ENCODE data around the gene IGFBP6. TPM values are rescaled to one million over a fixed set of nuclear protein-coding genes. Genes with fewer than 3 reads are reported as not detected.
A peak's percentile ranks its signal among the peaks of the same experiment; 100 is the strongest.

The IGFBP6 gene
- total and polyA plus RNA-seq, 8 donors, result 22.6 to 388 (median 82.8) TPM

GRCh38 chr12:53060721-53061276, 36.7 kb upstream of the IGFBP6 start:
- TF ChIP-seq EP300 (IDR thresholded peaks at IDR 0.05) (no peak), CTCF (IDR thresholded peaks at IDR 0.05) (no peak), POLR2AphosphoS5 (IDR thresholded peaks at IDR 0.05) (no peak), POLR2A (IDR thresholded peaks at IDR 0.05) (no peak)
- DNase-seq, result peak; percentile 56 to 64
- no peaks in the 10 kb centered on the region for H3K9me3 ChIP-seq
- peak overlapping the region; percentile 33 to 70 (median 62) for H3K27ac ChIP-seq
- peaks cover 38 to 78% (median 56%) of the 10 kb centered on the region in 4 donors for H3K4me1 ChIP-seq
- H3K27me3 ChIP-seq, result no peaks in the 10 kb centered on the region
- WGBS, 5 donors, result 32 to 58% (median 40%) methylated on average over 8 to 18 of the region's 18 CpGs
- no peak overlapping the region for H3K4me3 ChIP-seq
- peaks cover 53 to 99% (median 90%) of the 10 kb centered on the region in 4 donors for H3K36me3 ChIP-seq
- intact Hi-C loops (cut with DNase I; ENCODE audit: low total_unique reads), result no loop called here

GRCh38 chr12:53061404-53062010, 36.0 kb upstream of the IGFBP6 start:
- peak; percentile 87 to 92 for DNase-seq
- peaks cover 55 to 100% (median 94%) of the 10 kb centered on the region in 4 donors for H3K36me3 ChIP-seq
- H3K9me3 ChIP-seq, result no peaks in the 10 kb centered on the region
- H3K27ac ChIP-seq, result peak overlapping the region; percentile 33 to 70 (median 62)
- intact Hi-C loops (cut with DNase I; ENCODE audit: low total_unique reads), result no loop called here
- WGBS, 5 donors, result 24 to 73% (median 41%) methylated on average over 5 of the region's 5 CpGs
- no peaks in the 10 kb centered on the region for H3K27me3 ChIP-seq
- no peak overlapping the region for H3K4me3 ChIP-seq
- TF ChIP-seq POLR2A (IDR thresholded peaks at IDR 0.05), result no peak
- no peak for TF ChIP-seq EP300 (IDR thresholded peaks at IDR 0.05)
- no peak for TF ChIP-seq POLR2AphosphoS5 (IDR thresholded peaks at IDR 0.05)
- TF ChIP-seq CTCF (IDR thresholded peaks at IDR 0.05), result peak in 2 of 7 experiments; percentile 24 to 47
- H3K4me1 ChIP-seq, result peaks cover 44 to 83% (median 62%) of the 10 kb centered on the region in 4 donors

DNA sequence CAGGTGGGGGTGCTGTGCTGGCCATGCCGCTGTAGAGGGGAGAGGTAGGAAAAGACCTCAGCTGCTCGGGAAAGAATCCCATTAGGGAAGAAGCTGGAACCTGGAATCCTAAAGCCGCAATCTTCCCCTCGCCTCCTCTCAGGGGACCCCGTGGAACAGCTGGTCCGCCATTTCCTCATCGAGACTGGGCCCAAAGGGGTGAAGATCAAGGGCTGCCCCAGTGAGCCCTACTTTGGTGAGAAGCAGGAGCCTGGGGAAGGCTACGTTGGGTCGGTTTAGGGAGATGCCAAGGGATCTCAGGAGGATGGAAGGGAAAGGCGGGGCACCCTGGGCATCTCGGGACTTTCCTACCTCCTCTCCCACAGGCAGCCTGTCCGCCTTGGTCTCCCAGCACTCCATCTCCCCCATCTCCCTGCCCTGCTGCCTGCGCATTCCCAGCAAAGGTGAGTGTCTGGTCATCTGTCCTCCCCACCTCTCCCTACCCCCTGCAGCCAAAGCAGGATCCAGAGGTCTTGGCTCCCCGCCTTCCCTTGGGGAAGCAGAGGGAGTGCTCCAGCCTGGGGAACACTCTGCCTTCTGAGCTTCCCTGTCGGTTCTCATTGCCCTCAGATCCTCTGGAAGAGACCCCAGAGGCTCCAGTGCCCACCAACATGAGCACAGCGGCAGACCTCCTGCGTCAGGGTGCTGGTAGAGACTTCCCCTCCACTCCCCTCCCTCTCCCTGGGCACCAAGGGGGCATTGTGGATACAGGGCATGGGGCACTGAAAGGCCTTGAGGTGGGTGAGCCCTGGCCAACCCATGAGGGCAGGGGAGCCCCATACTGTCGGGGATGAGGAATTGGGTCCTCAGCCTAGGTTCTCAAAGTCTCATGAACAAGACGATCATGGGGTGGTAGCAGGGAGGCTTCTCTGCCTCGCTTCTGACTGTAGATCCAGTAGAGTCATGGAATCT, 35.2 kb upstream of the IGFBP6 start:
- H3K4me3 ChIP-seq, result no peak overlapping the region
- DNase-seq, result peak in 1 of 2 donors; percentile 32
- 56 to 72% (median 63%) methylated on average over 13 to 20 of the region's 20 CpGs for WGBS, 5 donors
- H3K27ac ChIP-seq, result peak overlapping the region in 4 of 5 donors; percentile 47 to 70 (median 64)
- H3K27me3 ChIP-seq, result no peaks in the 10 kb centered on the region
- peaks cover 44 to 84% (median 64%) of the 10 kb centered on the region in 4 donors for H3K4me1 ChIP-seq
- no peaks in the 10 kb centered on the region for H3K9me3 ChIP-seq
- peaks cover 58 to 100% (median 95%) of the 10 kb centered on the region in 4 donors for H3K36me3 ChIP-seq
- no peak for TF ChIP-seq EP300 (IDR thresholded peaks at IDR 0.05)
- TF ChIP-seq POLR2AphosphoS5 (IDR thresholded peaks at IDR 0.05), result peak in 1 of 3 donors; percentile 1
- intact Hi-C loops (cut with DNase I; ENCODE audit: low total_unique reads), result no loop called here

DNA sequence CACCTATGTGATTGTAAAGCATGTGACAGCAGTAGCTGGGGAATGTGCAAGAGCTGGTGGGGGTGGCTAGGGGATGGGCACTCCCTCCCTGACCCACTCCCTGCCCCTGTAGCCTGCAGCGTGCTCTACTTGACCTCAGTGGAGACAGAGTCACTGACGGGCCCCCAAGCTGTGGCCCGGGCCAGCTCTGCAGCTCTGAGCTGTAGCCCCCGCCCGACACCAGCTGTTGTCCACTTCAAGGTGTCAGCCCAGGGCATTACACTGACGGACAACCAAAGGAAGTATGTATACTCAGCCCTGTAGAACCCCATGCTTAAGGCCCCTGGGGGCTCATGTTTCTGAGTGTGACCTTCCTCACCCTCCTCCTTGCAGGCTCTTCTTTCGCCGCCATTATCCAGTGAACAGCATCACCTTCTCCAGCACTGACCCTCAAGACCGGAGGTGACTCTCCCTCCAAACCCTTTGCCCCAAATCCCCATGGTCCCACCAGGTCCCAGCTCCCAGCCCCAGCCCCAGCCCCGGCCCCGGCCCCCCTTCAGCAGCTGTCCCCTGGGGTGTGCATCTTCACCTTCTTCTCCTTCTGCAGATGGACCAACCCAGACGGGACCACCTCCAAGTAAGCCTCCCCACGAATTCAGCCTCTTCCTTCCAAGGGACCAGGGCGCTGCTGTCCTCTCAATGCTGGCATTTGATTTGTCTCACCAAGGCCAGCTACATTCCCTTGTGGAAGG, 34.3 kb upstream of the IGFBP6 start:
- 72 to 85% (median 74%) methylated on average over 9 to 14 of the region's 14 CpGs for WGBS, 5 donors

More for the DNA sequence above, 34.3 kb upstream of the IGFBP6 start:
- DNase-seq, result peak in 1 of 2 donors; percentile 26
- TF ChIP-seq POLR2AphosphoS5 (IDR thresholded peaks at IDR 0.05) (no peak), POLR2A (IDR thresholded peaks at IDR 0.05) (no peak), EP300 (IDR thresholded peaks at IDR 0.05) (no peak), CTCF (IDR thresholded peaks at IDR 0.05) (no peak)
- intact Hi-C loops (cut with DNase I; ENCODE audit: low total_unique reads), result no loop called here
- H3K27me3 ChIP-seq, result no peaks in the 10 kb centered on the region
- peaks cover 44 to 81% (median 66%) of the 10 kb centered on the region in 4 donors for H3K4me1 ChIP-seq
- H3K36me3 ChIP-seq, result peaks cover 54 to 100% (median 95%) of the 10 kb centered on the region in 4 donors
- peak overlapping the region in 4 of 5 donors; percentile 20 to 81 (median 72) for H3K27ac ChIP-seq
- no peak overlapping the region for H3K4me3 ChIP-seq
- no peaks in the 10 kb centered on the region for H3K9me3 ChIP-seq

All from stomach (tissue), 9 donors.